GM19193 (cell line): ENCODE data around the gene FAM131A.

Experiments
- POLR2A ChIP-seq: IDR thresholded peaks from 4 replicates; pipeline ENCODE4 v1.6.1; 2011; ENCODE audit not compliant: insufficient read depth, insufficient read length; ENCODE audit errors: extremely low read depth

Gene FAM131A

GRCh38 chr3:184337399-184337714, at the start of gene FAM131A:
Gene FAM131A, plus strand, starts transcription at chr3:184337600. Its CDS starts 31 bp downstream, at chr3:184337631.
- TF ChIP-seq POLR2A, result no peak

- no peak for TF ChIP-seq POLR2A
These were observed 47.9 kb upstream of the FAM131A start for GRCh38 chr3:184289426-184289938.

GRCh38 chr3:184290331-184290730, 47.1 kb upstream of the FAM131A start:
- no peak for TF ChIP-seq POLR2A

- no peak for TF ChIP-seq POLR2A
These were observed 46.2 kb upstream of the FAM131A start for GRCh38 chr3:184291044-184291737.

- no peak for TF ChIP-seq POLR2A
These were observed 45.5 kb upstream of the FAM131A start for GRCh38 chr3:184291738-184292445.

- no peak for TF ChIP-seq POLR2A
These were observed 41.6 kb upstream of the FAM131A start for GRCh38 chr3:184295771-184296170.

GRCh38 chr3:184296616-184297015, 40.8 kb upstream of the FAM131A start:
- no peak for TF ChIP-seq POLR2A

- peak; percentile 73 for TF ChIP-seq POLR2A
These were observed 38.5 kb upstream of the FAM131A start, which contains the start of gene PSMD2 for GRCh38 chr3:184298759-184299487. Gene PSMD2, plus strand, starts transcription at chr3:184299241. Its CDS starts 26 bp downstream, at chr3:184299267.

GRCh38 chr3:184299488-184300377, 37.7 kb upstream of the FAM131A start:
- TF ChIP-seq POLR2A, result no peak

- TF ChIP-seq POLR2A, result no peak
These were observed 37.1 kb upstream of the FAM131A start for GRCh38 chr3:184300378-184300720.

GRCh38 chr3:184305577-184305976, 31.8 kb upstream of the FAM131A start:
- no peak for TF ChIP-seq POLR2A

GRCh38 chr3:184306341-184306972, 30.9 kb upstream of the FAM131A start:
- no peak for TF ChIP-seq POLR2A

GRCh38 chr3:184307915-184308314, 29.5 kb upstream of the FAM131A start:
- no peak for TF ChIP-seq POLR2A

- no peak for TF ChIP-seq POLR2A
These were observed 28.7 kb upstream of the FAM131A start for GRCh38 chr3:184308744-184309143.
